GM18873 (cell line): ENCODE results near the gene TM2D3.
A peak's percentile ranks its signal among the peaks of the same experiment; 100 is the strongest.
"Not testable (repeated sequence)": the region's sequence is repeated elsewhere in the genome, so short reads cannot be mapped to it uniquely, and the experiment has no call there.

Source experiments
- ATAC-seq: cut with Tn5 transposase; IDR thresholded peaks from one replicate; pipeline ENCODE4 v1.9.1; 2021; ENCODE audit warnings: mild to moderate bottlenecking, moderate library complexity, moderate number of reproducible peaks; ENCODE audit not compliant: unreplicated experiment, low FRiP score

The TM2D3 gene

GRCh38 chr15:101657968-101658784 is 6.0 kb upstream of the TM2D3 start:
- ATAC-seq: no peak

- no peak for ATAC-seq
Observed at GRCh38 chr15:101657171-101657570, 5.0 kb upstream of the TM2D3 start.

- not testable (repeated sequence) for ATAC-seq
Observed at GRCh38 chr15:101654624-101655337, 2.6 kb upstream of the TM2D3 start.

GRCh38 chr15:101654171-101654570 is 2.0 kb upstream of the TM2D3 start:
- no peak for ATAC-seq

GRCh38 chr15:101652786-101653430 is 727 bp upstream of the TM2D3 start:
- ATAC-seq: no peak

GRCh38 chr15:101651554-101652097 is 555 bp downstream of the TM2D3 start:
- peak; percentile 32 for ATAC-seq

- no peak for ATAC-seq
Observed at GRCh38 chr15:101650145-101650544, 2.0 kb downstream of the TM2D3 start.

GRCh38 chr15:101648356-101648755 is 3.8 kb downstream of the TM2D3 start:
- no peak for ATAC-seq

GRCh38 chr15:101647251-101647650 is 4.9 kb downstream of the TM2D3 start:
- ATAC-seq: no peak

GRCh38 chr15:101646672-101647071 is 5.5 kb downstream of the TM2D3 start:
- ATAC-seq: no peak

- ATAC-seq: no peak
Observed at GRCh38 chr15:101642361-101642760, 9.8 kb downstream of the TM2D3 start.

- no peak for ATAC-seq
Observed at GRCh38 chr15:101641894-101642293, 10.3 kb downstream of the TM2D3 start.

GRCh38 chr15:101641129-101641764 is 10.9 kb downstream of the TM2D3 start:
- ATAC-seq: no peak

GRCh38 chr15:101639667-101640066 is 12.5 kb downstream of the TM2D3 start:
- ATAC-seq: no peak

- ATAC-seq: no peak
Observed at GRCh38 chr15:101637919-101638318, 14.3 kb downstream of the TM2D3 start.

- no peak for ATAC-seq
Observed at GRCh38 chr15:101637516-101637915, 14.7 kb downstream of the TM2D3 start.

GRCh38 chr15:101637038-101637437 is 15.1 kb downstream of the TM2D3 start:
- no peak for ATAC-seq

- no peak for ATAC-seq
Observed at GRCh38 chr15:101635944-101636727, 16.0 kb downstream of the TM2D3 start.

GRCh38 chr15:101633356-101633755 is 18.8 kb downstream of the TM2D3 start:
- ATAC-seq: no peak

GRCh38 chr15:101626729-101627128 is 25.5 kb downstream of the TM2D3 start:
- ATAC-seq: not testable (repeated sequence)
